GM19397 (cell line): ENCODE data around the gene ZSCAN29.
A peak's percentile ranks its signal among the peaks of the same experiment; 100 is the strongest.
"Not testable (repeated sequence)": the region's sequence is repeated elsewhere in the genome, so short reads cannot be mapped to it uniquely, and the experiment has no call there.

Source experiments
- ATAC-seq: cut with Tn5 transposase; IDR thresholded peaks from one replicate; pipeline ENCODE4 v1.9.1; 2021; ENCODE audit warnings: mild to moderate bottlenecking, moderate library complexity; ENCODE audit not compliant: unreplicated experiment

Gene ZSCAN29

DNA sequence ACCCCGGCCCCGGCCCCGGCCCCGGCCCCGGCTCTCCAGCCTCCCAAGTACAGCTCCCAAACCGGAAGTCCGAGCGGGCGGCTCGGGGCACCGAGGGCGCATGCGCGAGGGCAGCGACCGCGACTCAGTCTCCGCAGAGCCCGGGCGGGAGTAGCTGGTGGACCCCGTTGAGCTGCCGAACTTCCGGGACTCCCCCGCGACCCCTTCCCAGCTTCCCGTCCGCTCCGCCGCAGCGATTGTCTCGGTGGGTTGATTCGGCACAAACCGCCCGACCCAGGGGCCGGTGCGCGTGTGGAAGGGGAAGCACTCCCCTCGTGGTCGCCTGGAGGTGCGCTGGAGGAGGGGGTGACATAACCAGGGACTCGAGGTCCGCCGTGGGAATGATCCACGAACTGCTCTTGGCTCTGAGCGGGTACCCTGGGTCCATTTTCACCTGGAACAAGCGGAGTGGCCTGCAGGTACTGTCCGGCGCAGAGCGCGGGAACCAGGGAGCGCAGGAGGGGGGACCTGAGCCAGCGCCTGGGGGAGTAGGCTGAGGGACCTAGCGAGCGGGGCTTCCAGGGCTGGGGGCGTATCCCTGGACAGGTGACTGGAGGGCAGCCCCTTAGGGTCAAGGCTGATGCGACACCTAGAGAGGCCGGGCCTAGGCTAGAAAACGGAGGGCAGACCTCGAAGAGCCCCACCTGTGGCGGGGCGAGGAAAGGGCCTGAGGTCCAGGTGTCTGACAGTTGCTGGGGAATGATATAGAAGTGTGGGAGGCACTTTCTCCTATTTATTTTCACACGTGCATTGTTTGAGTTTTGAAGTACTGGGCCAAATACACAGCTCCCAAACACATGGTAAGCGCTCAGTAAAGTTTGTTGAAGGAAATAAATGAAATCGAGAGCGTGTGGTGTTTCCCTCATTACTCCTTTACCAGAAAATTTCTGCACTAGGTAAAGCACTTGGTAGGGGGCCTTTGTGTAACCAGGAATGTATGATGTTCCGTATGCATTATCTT is at the start of gene ZSCAN29, which contains the start of gene TUBGCP4:
Gene ZSCAN29, minus strand, starts transcription at position 69 of the 1,000 bp plus-strand sequence. CDS start 1,130 bp downstream, outside the sequence.
Gene TUBGCP4, plus strand, starts transcription at position 127 of the 1,000 bp plus-strand sequence. Its CDS starts 254 bp downstream, at position 381.
- peak; percentile 80 for ATAC-seq

DNA sequence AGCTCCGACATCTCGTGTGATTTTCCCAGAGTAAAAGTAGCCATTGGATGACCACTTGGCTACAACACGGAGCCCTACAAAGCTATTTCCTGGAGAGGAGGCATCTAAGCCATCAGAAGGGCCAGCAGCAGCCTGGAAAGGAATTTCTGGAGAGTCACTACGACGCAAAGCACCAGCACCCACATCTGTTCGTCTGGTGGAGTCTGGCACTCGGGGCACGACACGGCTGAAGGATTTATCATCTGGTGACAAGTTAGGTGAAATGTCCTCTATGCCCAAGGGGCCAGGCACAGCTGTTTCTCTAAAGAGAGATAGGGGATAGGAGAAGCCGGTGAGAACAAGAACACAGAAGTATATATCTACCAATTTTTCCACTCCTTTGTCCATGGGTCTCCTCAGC is 49.6 kb upstream of the ZSCAN29 start:
- no peak for ATAC-seq

DNA sequence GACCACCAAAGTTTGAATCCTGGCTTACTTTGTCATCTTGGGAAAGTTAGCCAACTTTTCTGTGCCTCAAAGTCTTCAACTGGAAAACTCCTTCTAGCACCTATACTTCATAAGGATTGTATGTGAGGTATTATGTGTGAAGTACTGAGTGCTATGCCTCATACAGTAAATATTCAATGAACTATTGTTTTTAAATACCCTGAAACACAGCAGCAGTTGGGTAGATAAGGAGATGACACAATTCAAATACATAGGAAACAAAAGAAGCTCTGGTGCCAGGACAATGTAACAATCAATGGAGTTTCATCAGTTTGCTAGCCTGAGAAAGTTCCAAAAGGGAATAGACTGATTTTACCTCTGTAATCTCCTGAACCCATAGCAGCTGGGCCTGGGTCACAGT is 43.4 kb upstream of the ZSCAN29 start:
- no peak for ATAC-seq

- ATAC-seq: no peak
Measured at GRCh38 chr15:43412096-43412495, 41.3 kb upstream of the ZSCAN29 start.

- ATAC-seq: no peak
Measured at GRCh38 chr15:43410572-43411214, 39.9 kb upstream of the ZSCAN29 start.

DNA sequence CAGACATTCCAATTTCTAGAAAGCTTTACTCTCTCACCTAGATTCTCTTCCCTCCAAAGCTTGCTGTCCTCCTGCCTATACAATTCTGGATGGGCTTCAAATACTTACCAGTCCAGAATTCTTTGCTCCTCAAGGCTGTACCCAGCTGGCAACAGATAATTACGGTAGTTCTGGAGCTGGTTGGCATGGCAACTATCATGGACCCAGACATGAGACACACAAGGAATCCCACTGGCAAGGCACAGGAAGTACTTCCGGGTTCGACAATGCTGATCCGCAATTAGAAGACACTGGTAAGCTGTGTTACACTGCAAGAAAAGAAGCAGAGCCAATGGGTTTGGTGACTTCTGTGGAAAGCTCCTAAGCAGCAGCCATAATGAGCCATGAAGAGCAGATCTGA is 37.9 kb upstream of the ZSCAN29 start:
- ATAC-seq: no peak

GRCh38 chr15:43406808-43407207 is 36.0 kb upstream of the ZSCAN29 start:
- ATAC-seq: no peak

GRCh38 chr15:43406189-43406588 is 35.3 kb upstream of the ZSCAN29 start:
- ATAC-seq: no peak

DNA sequence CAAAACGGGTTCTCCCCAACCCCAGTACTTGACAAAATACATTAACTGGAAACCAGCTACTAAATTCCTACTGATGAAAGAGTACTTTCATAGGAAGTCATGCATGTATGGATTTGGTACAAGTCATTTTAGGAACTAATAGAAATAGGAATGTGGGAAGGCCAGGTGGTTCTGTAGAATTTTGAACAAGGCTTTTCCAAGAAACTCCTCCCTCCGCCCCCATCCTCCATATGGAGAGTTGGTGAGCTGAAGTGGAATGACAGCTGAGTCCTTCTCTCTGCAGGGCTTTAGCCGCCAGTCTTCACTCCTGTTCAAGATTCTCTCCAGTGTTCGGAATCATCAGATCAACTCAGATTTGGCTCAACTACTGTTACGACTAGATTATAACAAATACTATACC is 33.3 kb upstream of the ZSCAN29 start:
- no peak for ATAC-seq

DNA sequence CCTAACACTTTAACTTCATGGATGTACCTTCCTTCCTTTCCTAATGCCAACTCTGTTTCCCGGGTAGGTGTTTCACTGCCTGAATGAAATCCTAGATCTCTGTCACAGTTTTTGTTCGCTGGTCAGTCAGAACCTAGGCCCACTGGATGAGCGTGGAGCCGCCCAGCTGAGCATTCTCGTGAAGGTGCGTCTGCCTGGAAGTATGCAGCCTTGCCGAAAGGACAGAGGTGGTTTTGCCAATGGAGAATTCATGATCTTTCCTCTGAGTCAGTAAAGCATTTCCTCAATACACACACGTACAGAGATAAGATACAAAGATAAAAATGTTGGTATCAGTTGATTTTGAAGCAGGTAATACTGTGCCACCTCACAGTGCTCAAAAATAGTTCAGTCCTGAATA is 32.8 kb upstream of the ZSCAN29 start:
- no peak for ATAC-seq

GRCh38 chr15:43402255-43402654 is 31.4 kb upstream of the ZSCAN29 start:
- no peak for ATAC-seq

DNA sequence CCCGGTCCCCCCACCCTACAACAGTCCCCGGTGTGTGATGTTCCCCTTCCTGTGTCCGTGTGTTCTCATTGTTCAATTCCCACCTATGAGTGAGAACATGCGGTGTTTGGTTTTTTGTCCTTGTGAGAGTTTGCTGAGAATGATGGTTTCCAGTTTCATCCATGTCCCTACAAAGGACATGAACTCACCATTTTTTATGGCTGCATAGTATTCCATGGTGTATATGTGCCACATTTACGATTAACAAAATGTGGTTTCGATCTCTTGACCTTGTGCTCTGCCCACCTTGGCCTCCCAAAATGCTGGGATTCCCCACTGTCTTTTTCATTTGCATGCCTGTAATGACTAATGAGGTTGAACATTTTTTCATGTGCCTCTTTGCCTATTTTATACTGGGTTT is 22.7 kb upstream of the ZSCAN29 start:
- not testable (repeated sequence) for ATAC-seq

GRCh38 chr15:43390723-43391122 is 19.9 kb upstream of the ZSCAN29 start:
- ATAC-seq: no peak

- ATAC-seq: no peak
Measured at GRCh38 chr15:43383070-43383469, 12.2 kb upstream of the ZSCAN29 start.

- ATAC-seq: no peak
Measured at GRCh38 chr15:43382310-43382709, 11.5 kb upstream of the ZSCAN29 start.

GRCh38 chr15:43378601-43379000 is 7.8 kb upstream of the ZSCAN29 start:
- ATAC-seq: no peak

DNA sequence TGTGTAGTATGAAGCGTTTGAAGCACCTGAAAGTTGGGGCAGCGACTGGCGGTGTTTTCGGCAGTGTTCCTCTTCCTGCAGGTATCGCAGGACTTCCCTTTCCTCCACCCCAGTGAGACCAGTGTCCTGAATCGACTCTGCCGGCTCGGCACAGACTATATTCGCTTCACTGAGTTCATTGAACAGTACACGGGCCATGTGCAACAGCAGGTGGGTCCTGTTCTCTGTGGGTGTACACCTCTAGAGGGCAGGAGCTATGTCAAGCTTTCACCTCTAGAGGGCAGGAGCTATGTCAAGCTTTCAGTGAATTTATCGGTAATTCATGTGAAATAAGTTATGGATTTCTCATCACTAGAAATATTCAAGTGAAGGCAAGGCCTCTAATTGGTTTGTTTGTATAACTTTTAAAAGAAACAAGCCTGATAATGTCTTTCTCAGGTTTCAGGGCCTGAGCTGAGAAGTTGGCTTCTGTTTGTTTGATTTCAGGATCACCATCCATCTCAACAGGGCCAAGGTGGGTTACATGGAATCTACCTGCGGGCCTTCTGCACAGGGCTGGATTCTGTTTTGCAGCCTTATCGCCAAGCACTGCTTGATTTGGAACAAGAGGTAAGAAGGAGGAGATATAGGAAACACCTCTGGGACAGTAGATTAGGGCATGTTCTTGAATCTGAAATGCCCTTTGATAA is 5.3 kb upstream of the ZSCAN29 start:
- ATAC-seq: no peak

- peak; percentile 42 for ATAC-seq
Measured at GRCh38 chr15:43370310-43370974, 401 bp downstream of the ZSCAN29 start.

DNA sequence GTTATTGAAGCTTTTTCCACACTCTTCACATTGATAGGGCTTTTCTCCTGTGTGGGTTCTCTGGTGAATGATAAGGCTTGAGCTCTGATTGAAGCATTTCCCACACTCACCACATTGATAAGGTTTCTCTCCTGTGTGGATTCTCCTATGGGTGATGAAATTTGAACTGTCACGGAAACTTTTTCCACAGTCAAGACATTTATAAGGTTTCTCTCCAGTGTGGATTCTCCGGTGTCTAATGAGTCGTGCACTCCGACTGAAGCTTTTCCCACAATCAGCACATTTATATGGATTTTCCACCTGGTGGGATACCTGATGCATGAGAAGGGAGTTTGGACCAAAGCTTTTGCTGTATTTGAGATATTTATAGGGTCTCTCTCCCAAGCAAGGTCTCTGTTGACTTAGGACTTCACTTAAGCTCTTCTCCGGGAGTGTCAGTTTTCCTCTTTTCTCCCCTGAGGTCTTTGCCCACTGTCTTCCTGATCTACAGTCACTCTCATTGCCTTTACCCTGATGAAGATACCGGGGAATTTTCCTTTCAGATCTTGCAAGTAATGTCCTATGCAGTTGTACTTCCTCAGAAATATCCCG is 9.4 kb downstream of the ZSCAN29 start:
- ATAC-seq: no peak

- ATAC-seq: no peak
Measured at GRCh38 chr15:43360821-43361220, 10.0 kb downstream of the ZSCAN29 start.
